WTC11 (cell line): Measurements from ENCODE around the gene DGKA. TPM values are rescaled to one million over a fixed set of nuclear protein-coding genes. Genes with fewer than 3 reads are reported as not detected.

Source experiments
- ATAC-seq: fragments of 200-7000 bp; cut with Tn5 transposase; 2 replicates; pipeline ENCODE4 v1.10.0; 2021; ENCODE audit warnings: mild to moderate bottlenecking, moderate library complexity
- CTCF ChIA-PET: fragments of 300-600 bp; sonication (Branson Sonifier 250); formaldehyde crosslinking; loops from one replicate; lab custom pipeline; 2021; ENCODE audit warnings: antibody characterized with exemption; lab: Charles Lee
- POLR2A ChIA-PET: fragments of 350-600 bp; sonication (Branson Sonifier 250); formaldehyde crosslinking; loops from one replicate; lab custom pipeline; 2021; ENCODE audit warnings: antibody characterized with exemption; lab: Charles Lee
- DNase-seq: peaks from one replicate; pipeline ENCODE4 v3.0.0; 2021; ENCODE audit warnings: low spot score
- H3K27ac Mint-ChIP-seq: 2 replicates; pipeline ENCODE4 v1.8.0; 2021; ENCODE audit warnings: mixed read lengths
- H3K27me3 Mint-ChIP-seq: 2 replicates; pipeline ENCODE4 v1.8.0; 2021; ENCODE audit warnings: low read depth, mild to moderate bottlenecking, moderate library complexity, mixed read lengths
- H3K36me3 Mint-ChIP-seq: 2 replicates; pipeline ENCODE4 v1.8.0; 2021; ENCODE audit warnings: mixed read lengths
- H3K4me1 Mint-ChIP-seq: 2 replicates; pipeline ENCODE4 v1.8.0; 2022; ENCODE audit warnings: mixed read lengths
- H3K4me3 Mint-ChIP-seq: 2 replicates; pipeline ENCODE4 v1.8.0; 2021; ENCODE audit warnings: mild to moderate bottlenecking, moderate library complexity, mixed read lengths
- H3K9me3 Mint-ChIP-seq: 2 replicates; pipeline ENCODE4 v1.8.0; 2021; ENCODE audit warnings: mixed read lengths
- AFF4 ChIP-seq: sonication (generic); formaldehyde crosslinking; IDR thresholded peaks from 2 replicates; pipeline ENCODE4 v1.8.1; 2023; ENCODE audit warnings: mild to moderate bottlenecking, missing genetic modification reagents, borderline replicate concordance
- ARID4B ChIP-seq: sonication (generic); formaldehyde crosslinking; IDR thresholded peaks from 2 replicates; pipeline ENCODE4 v1.8.0; 2023; ENCODE audit warnings: missing genetic modification reagents, mild to moderate bottlenecking, borderline replicate concordance
- FOXK1 ChIP-seq: sonication (generic); formaldehyde crosslinking; IDR thresholded peaks from 2 replicates; pipeline ENCODE4 v1.8.0; 2022; ENCODE audit warnings: mild to moderate bottlenecking, moderate library complexity, missing genetic modification reagents
- GRHL2 ChIP-seq: fragments of 250-450 bp; sonication (Bioruptor Pico); IDR thresholded peaks from 2 replicates; pipeline ENCODE4 v1.8.0; 2022; ENCODE audit warnings: mild to moderate bottlenecking, moderate library complexity; ENCODE audit not compliant: insufficient replicate concordance, severe bottlenecking
- JAZF1 ChIP-seq: fragments of 250-450 bp; sonication (Bioruptor Pico); IDR thresholded peaks from 2 replicates; pipeline ENCODE4 v1.9.0; 2021; ENCODE audit warnings: moderate library complexity, mild to moderate bottlenecking, inconsistent platforms
- MXD4 ChIP-seq: fragments of 250-450 bp; sonication (Bioruptor Pico); IDR thresholded peaks from 2 replicates; pipeline ENCODE4 v1.8.0; 2021; ENCODE audit warnings: mild to moderate bottlenecking, moderate library complexity, borderline replicate concordance
- RELA ChIP-seq: sonication (generic); formaldehyde crosslinking; IDR thresholded peaks from 2 replicates; pipeline ENCODE4 v1.8.1; 2022; ENCODE audit warnings: missing genetic modification reagents, mild to moderate bottlenecking, borderline replicate concordance
- TEAD4 ChIP-seq: sonication (generic); formaldehyde crosslinking; IDR thresholded peaks from 2 replicates; pipeline ENCODE4 v1.8.0; 2022; ENCODE audit warnings: mild to moderate bottlenecking, missing genetic modification reagents
- USF1 ChIP-seq: sonication (generic); formaldehyde crosslinking; IDR thresholded peaks from 2 replicates; pipeline ENCODE4 v1.8.0; 2022; ENCODE audit warnings: mild to moderate bottlenecking, missing genetic modification reagents
- ZNF121 ChIP-seq: sonication (generic); formaldehyde crosslinking; IDR thresholded peaks from 2 replicates; pipeline ENCODE4 v1.8.0; 2023; ENCODE audit warnings: missing genetic modification reagents
- ZNF138 ChIP-seq: sonication (generic); formaldehyde crosslinking; conservative IDR thresholded peaks from 2 replicates; pipeline ENCODE4 v1.8.1; 2022; ENCODE audit warnings: mild to moderate bottlenecking, moderate library complexity, missing genetic modification reagents
- ZNF317 ChIP-seq: sonication (generic); formaldehyde crosslinking; IDR thresholded peaks from 2 replicates; pipeline ENCODE4 v1.8.1; 2023; ENCODE audit warnings: low read depth, mild to moderate bottlenecking, moderate library complexity, missing genetic modification reagents, borderline replicate concordance
- ZNF396 ChIP-seq: fragments of 250-450 bp; sonication (Bioruptor Pico); IDR thresholded peaks from 2 replicates; pipeline ENCODE4 v1.8.0; 2021; ENCODE audit warnings: mild to moderate bottlenecking, moderate library complexity, borderline replicate concordance
- ZNF423 ChIP-seq: fragments of 250-450 bp; sonication (Bioruptor Pico); IDR thresholded peaks from 2 replicates; pipeline ENCODE4 v2.1.2; 2022; ENCODE audit warnings: mild to moderate bottlenecking, moderate library complexity
- ZNF425 ChIP-seq: fragments of 250-450 bp; sonication (Bioruptor Pico); conservative IDR thresholded peaks from 2 replicates; pipeline ENCODE4 v1.9.0; 2021; ENCODE audit warnings: mild to moderate bottlenecking
- total RNA-seq: library from RNA; stranded (reverse); gene quantifications from 3 replicates; pipeline ENCODE4 v1.2.3, GENCODE V29; 2021
- TF ChIP-seq, protein P1 (sequence below): sonication (generic); formaldehyde crosslinking; IDR thresholded peaks from 2 replicates; pipeline ENCODE4 v1.8.1; 2022; ENCODE audit warnings: low read depth, mild to moderate bottlenecking, moderate library complexity, missing genetic modification reagents, borderline replicate concordance

The DGKA gene
- total RNA-seq, 1 experiment from 2014 or later: 25.5 TPM

DNA sequence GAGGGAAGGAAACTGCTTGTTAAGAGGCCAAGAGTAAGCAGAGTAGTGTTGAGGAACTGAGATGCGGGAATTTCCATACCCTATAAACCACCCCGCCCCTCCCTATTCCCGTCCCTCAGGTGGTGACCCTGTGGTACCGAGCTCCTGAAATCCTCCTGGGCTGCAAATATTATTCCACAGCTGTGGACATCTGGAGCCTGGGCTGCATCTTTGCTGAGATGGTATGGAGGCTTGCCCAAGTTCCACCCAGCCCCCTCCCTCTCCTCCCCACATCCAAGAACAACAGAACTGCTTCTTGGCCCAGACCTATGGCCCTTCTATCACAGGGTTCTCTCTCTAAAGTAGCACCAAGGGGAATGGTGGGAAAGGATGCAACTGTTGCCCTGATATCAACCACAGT lies 38.4 kb downstream of the DGKA start:
- H3K4me1 Mint-ChIP-seq: peaks cover 26% of the 10 kb centered on the region
- ChIA-PET POLR2A (no interaction called here), CTCF (no interaction called here)
- TF ChIP-seq TEAD4 (CRISPR knock-in tag) (no peak), ZNF138 (CRISPR knock-in tag) (no peak), RELA (no peak), ZNF121 (CRISPR knock-in tag) (no peak), JAZF1 (CRISPR knock-in tag) (no peak), GRHL2 (CRISPR knock-in tag) (no peak), ARID4B (CRISPR knock-in tag) (no peak), ZNF396 (CRISPR knock-in tag) (no peak), AFF4 (CRISPR knock-in tag) (no peak), MXD4 (CRISPR knock-in tag) (no peak), ZNF423 (CRISPR knock-in tag) (no peak), ZNF317 (CRISPR knock-in tag) (no peak), USF1 (CRISPR knock-in tag) (no peak), FOXK1 (CRISPR knock-in tag) (no peak), ZNF425 (CRISPR knock-in tag) (no peak)
- TF ChIP-seq, protein P1, sequence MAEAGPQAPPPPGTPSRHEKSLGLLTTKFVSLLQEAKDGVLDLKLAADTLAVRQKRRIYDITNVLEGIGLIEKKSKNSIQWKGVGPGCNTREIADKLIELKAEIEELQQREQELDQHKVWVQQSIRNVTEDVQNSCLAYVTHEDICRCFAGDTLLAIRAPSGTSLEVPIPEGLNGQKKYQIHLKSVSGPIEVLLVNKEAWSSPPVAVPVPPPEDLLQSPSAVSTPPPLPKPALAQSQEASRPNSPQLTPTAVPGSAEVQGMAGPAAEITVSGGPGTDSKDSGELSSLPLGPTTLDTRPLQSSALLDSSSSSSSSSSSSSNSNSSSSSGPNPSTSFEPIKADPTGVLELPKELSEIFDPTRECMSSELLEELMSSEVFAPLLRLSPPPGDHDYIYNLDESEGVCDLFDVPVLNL: no peak
- no peaks in the 10 kb centered on the region for H3K9me3 Mint-ChIP-seq
- H3K27me3 Mint-ChIP-seq: no peaks in the 10 kb centered on the region
- ATAC-seq (no peak), DNase-seq (no peak)
- H3K27ac Mint-ChIP-seq: no peak overlapping the region
- H3K36me3 Mint-ChIP-seq: peaks cover 15% of the 10 kb centered on the region
- H3K4me3 Mint-ChIP-seq: no peak overlapping the region
